Measurements from ENCODE around the gene TNP2.

TNP2 gene

DNA sequence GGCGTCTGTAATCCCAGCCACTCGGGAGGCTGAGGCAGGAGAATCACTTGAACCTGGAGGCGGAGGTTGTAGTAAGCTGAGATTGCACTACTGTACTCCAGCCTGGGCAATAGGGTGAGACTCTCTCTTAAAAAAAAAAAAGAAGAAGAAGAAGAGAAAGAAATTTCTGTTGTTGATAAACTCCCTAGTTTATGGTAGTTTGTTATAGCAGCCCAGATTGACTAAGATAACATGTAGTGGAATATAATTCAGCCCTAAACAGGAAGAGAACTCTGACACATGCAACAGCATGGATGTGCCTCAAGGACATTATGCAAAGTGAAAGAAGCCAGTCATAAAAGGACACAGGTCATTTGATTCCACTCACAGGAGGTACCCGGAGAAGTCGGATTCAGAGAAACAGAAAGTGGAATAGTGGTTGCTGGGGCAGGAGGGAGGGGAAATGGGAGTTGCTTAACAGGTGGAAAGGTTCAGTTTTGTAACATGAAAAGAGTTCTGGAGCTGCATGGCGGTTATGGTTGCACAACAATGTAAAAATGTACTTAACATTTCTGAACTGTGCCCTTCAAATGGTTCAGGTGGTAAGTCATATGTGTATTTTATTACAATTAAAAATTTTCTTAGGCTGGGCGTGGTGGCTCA lies 38.0 kb upstream of the TNP2 start:
- H3K4me3 ChIP-seq (ENCODE audit: low read length), result no peak overlapping the region
- TF ChIP-seq, protein P1, sequence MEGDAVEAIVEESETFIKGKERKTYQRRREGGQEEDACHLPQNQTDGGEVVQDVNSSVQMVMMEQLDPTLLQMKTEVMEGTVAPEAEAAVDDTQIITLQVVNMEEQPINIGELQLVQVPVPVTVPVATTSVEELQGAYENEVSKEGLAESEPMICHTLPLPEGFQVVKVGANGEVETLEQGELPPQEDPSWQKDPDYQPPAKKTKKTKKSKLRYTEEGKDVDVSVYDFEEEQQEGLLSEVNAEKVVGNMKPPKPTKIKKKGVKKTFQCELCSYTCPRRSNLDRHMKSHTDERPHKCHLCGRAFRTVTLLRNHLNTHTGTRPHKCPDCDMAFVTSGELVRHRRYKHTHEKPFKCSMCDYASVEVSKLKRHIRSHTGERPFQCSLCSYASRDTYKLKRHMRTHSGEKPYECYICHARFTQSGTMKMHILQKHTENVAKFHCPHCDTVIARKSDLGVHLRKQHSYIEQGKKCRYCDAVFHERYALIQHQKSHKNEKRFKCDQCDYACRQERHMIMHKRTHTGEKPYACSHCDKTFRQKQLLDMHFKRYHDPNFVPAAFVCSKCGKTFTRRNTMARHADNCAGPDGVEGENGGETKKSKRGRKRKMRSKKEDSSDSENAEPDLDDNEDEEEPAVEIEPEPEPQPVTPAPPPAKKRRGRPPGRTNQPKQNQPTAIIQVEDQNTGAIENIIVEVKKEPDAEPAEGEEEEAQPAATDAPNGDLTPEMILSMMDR (conservative IDR thresholded peaks at IDR 0.05; ENCODE audit: low read depth, low read length), result no peak
- no peak for DNase-seq (ENCODE audit: low read depth)

DNA sequence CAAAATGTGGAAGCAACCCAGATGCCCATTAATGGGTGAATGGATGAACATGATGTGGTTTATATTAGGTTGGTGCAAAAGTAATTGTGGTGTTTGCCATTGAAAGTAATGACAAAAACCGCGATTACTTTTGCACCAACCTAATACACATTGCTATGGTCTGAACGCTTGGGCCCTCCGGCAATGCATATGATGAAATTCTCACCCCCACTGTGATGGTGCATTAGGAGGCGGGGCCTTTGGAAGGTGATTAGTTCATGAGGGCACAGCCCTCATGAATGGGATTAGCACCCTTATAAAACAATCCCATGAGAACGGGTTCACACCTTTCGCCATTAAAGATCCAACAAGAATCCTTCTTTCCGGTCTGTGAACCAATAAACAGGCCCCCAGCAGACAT lies 37.3 kb upstream of the TNP2 start:
- no peak overlapping the region for H3K4me3 ChIP-seq (ENCODE audit: low read length)
- DNase-seq (ENCODE audit: low read depth), result no peak
- TF ChIP-seq, protein P1 (conservative IDR thresholded peaks at IDR 0.05; ENCODE audit: low read depth, low read length), result no peak

DNA sequence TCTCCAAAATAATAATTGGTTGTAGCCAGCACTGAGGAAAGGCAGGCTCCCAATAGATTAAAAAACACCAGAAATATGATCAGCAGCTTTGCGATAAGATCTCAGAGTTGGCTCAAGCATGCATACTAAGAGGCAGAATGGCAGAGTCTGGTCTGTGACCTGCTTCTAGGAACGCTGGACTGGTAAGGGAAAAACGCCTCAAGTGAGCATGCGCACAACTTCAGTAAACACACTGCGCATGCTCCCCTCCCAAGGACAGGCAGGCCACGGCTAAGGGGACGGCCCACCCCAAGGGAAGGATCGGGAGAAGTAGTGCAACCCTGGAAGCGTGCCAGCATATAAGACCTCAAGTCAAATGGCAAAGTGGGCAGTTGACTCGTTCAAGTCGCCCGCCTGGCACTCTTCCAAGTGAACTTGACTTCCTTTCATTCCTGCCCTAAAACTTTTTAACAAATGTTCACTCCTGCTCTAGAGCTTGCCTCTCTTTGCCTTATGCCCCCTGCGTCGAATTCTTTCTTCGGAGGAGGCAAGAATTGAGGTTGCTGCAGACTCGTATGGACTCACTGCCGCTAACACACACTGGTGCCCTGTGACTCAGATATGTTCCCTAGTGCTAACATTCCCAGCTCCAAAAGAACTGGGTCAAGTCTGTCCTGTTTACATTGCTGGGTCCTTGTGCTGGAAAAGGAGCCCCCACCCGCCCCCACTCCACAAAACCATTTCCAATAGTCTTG lies 34.4 kb upstream of the TNP2 start:
- TF ChIP-seq, protein P1 (conservative IDR thresholded peaks at IDR 0.05; ENCODE audit: low read depth, low read length), result no peak
- DNase-seq (ENCODE audit: low read depth), result peak; percentile 80
- H3K4me3 ChIP-seq (ENCODE audit: low read length), result no peak overlapping the region

DNA sequence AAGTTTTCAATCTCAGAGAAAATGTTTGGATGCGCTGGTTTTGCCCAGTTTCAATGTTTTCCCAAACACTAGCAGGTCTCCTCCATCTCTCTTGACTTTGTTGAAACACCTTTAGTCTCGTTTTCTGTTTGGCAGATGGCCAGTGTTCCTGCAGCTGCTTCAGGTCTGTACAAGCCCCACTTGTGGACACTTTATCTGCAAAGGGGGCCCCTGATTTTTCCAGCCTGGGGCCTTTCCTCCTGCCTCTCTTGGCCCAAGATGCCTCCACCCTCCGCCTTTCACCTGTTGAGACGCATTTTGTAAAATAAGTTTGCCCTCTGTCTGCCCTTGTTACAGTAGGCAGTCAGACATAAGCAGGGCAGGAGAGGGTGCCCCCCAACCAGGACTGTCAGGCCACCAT lies 33.9 kb upstream of the TNP2 start:
- no peak overlapping the region for H3K4me3 ChIP-seq (ENCODE audit: low read length)

DNA sequence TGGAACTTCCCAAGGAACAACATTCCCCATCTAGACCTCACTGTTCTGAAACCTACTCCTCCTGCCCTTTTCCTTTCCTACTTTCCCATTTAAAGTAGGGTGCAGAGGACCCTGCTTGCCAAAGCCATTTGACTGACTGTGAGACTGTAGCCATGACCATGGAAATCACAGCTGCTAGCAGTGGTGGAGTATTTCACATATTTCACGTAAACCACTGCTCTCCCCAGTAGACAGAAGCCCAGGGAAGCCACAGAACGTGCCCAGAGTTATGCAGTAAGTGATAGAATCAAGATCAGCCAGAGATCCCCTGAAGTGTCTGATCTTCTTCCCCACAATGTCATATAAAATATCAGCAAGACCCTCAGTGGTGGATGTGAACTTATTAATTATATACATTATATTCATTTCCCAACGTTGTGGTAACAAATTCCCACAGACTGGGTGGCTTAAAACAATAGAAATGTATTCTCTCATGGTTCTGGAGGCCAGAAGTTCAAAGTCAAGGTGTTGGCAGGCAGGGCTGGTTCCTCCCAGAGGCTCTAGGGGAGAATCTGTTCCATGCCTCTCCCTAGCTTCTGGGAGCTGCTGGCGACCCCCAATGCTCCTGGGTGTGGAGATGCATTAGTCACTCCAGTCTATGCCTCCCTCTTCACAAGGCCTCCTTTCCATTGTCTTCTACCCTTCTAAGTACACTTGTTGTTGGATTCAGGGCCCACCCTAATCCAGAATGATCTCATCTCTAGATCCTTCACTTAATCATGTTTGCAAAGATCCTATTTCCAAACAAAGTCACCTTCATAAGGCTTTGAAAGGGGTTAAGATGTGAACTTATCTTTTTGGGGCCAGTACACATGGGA lies 32.7 kb upstream of the TNP2 start:
- H3K4me3 ChIP-seq (ENCODE audit: low read length), result no peak overlapping the region
- TF ChIP-seq, protein P1 (conservative IDR thresholded peaks at IDR 0.05; ENCODE audit: low read depth, low read length), result no peak
- no peak for DNase-seq (ENCODE audit: low read depth)

More for the DNA sequence above, 33.9 kb upstream of the TNP2 start:
- DNase-seq (ENCODE audit: low read depth), result no peak
- TF ChIP-seq, protein P1 (conservative IDR thresholded peaks at IDR 0.05; ENCODE audit: low read depth, low read length), result no peak

DNA sequence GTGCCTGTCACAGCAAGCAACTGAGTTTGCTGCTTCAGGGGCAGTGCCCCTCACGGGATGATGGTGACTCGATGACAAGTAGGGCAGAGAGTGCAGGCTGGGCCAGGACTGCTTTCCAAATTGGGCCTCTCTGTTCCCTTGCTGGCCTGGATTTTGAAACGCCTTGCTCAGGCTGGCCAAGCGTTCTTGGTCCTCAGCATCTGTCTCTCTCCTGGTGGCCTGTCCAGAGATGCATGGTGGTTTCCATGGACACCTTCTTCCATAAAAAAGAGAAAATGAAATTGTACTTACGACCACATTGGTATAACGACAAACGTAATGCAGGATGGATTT lies 31.4 kb upstream of the TNP2 start:
- no peak for DNase-seq (ENCODE audit: low read depth)
- TF ChIP-seq, protein P1 (conservative IDR thresholded peaks at IDR 0.05; ENCODE audit: low read depth, low read length), result no peak
- no peak overlapping the region for H3K4me3 ChIP-seq (ENCODE audit: low read length)

Data from retinal pigment epithelial cell (primary cell).